GM19240 (cell line): Measurements from ENCODE around the gene NFASC.

Source experiments
- DNase-seq: peaks from one replicate; pipeline ENCODE4 v3.0.0; 2011; ENCODE audit warnings: low spot score; ENCODE audit not compliant: insufficient read length

Gene NFASC

DNA sequence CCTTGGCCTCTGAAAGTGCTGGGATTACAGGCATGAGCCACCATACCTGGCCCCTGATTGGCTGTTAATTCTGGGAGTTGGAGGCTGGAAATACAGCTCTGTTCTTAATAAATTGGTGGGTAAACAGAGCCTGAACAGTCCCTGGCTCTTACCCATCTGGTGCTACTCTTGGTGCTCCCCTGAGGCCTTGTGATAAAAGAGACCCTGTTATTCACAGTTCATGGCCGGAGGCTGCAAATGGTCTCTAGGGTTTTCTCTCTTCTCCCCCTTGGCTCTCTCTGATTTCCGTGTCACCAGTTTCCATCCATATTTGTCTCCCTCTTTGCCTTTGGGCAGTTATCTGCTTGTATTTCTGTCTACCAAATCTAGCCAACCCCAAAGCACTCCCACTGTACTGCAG is 17.2 kb downstream of the NFASC start:
- no peak for DNase-seq

DNA sequence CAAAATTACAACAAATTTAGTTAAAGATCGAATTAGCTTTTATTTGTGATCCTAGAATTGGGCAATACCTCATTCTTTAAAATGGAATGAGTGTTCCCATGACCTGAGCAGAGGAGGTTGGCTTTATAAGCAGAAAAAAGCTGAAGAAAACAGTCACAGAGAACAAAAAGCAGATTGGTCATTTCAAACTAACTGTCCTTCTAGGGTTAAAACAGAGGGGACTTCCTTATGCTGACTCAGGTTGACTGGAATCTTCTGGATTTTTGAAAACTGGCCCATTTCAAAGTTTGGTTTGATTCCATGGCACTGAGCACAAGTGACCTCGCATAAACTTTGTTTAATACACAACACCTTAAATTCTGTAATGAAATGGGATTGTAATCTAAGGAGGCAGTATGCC is 17.6 kb downstream of the NFASC start:
- no peak for DNase-seq

DNA sequence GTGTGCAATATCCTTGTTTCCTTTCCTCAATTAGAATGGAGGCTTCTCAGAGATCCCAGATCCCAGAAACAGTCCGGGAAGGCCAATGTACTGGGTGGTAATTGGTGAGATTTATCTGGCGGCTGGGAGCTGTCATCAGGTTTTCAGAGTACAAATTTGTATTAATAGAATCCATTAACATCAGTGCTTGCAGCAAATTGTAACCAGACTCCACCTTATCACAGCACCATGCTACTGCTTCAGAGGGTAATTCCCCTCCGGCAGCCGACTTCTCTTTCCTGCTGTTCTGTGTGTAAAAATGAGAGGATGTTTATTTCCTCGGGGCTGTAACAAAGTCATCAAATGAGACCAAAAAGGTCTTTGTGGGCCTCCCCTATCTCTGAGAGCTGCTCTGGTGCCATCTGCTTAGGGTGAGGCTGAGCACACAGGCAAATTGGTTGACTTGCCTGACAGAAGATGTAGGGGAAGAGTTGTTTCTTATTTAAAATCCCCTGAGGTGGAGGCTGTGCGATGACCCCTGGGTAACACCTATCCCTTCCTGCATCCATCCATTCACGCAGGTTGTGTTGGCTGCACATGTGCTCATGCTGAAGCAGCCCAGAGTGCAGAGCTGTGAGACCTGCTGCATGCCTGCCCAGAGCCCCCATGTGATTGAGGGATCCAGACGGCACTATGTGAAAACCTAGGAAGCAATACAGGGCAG is 19.2 kb downstream of the NFASC start:
- no peak for DNase-seq

DNA sequence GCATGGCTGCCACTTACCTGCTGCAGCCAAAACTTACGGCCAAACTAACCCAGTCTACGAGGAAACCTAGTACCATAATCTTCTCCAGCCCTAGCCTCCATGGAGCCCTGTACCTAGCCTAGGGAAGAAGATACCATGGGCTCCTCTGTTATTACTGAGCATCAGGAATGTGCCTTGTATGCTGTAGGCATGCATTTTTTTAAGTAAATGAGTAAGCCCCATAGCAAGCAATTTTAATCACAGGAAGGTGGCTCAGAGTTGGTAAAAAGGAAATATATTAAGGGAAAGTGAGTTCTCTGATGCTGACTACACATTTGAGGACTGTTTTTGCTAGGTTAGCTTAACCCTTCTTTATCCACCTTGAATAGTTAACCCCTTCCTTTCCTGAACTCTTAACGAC is 21.2 kb downstream of the NFASC start:
- DNase-seq: no peak

DNA sequence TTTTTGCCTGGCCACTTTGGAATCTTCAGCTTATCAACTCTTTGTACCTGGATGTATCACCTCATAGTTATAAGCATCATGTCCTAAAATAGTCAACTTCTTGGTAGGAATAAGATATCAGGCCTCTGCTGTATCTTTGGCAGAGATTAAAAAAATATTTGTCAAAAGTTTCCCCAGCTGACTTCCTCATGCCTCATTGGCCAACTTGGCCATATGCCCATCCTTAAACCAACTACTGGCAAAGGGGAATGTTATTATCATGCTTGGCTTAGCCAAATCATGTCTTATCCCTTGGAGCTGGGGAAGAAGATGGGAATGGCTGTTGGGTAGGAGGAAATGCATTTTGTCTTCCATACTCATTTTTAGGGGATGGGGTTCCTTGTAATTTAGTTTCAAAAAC is 23.4 kb downstream of the NFASC start:
- no peak for DNase-seq

DNA sequence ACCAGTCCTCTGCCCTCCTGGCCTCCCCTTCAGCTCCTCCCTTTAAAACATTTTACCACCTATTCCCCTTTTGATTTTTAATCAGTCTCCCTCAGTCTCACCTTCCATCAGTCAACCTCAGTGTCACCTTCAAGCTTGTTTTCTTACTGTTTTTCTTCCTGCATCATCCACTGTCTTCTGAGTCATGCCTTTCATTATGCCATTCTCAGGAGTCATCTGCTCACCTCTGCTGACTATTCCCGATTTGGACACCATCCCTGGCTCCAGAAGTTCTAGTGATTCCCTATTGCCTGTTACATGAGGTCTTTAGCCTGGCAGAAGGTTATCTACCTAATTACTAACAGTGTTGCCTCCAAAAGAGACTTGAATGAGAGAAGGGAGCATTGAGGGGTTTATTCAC is 23.9 kb downstream of the NFASC start:
- DNase-seq: no peak

DNA sequence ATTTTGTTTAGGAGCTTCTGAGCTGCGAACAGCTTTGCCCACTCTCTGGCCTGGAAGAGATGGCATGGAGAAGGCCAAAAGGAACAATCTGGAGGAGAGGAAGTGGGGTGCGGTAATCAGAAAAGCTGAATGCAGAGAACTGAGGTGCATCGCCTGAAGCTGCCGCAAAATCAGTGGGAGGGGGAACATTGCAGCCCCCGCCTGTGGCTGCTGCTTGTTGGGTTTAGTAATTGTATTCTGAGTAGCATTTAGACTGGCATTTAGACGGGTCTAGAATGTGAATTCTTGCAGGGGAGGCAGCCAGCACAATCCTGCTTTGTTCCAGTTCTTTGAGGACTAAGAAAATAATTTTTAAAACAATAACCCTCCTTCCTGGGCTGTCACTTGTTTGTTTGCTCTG is 25.4 kb downstream of the NFASC start:
- no peak for DNase-seq

DNA sequence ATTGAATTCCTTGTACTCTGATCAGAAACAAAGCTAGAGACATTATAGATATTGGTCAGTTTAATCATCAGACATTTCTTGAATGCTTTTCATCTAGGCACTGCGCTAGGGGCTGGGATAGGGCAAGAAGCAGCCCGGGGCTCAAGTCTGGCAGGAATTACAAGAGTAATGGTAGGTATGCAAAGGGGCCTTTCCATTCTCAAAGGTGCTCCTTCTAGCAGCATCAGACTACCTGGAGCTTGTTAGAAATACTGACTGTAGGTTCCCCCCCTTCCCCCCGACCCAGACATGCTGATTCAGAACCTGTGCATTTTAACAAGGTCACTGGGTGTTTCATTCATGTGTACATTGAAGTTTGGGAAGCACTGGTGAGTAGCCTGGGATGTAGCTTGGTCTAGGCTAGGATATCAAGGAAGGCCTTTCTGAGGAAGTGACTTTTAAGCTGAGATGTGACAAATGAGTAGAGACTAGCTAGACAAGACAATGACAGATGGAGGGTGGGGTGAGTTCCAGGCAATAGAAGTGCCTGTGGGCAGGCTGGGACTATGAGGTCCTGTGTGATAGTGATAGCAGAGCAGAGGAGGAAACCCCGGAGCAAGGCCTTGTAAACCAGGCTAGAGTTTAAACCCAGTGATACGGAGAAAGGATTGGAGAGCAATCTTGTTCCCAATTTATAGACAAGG is 26.3 kb downstream of the NFASC start:
- DNase-seq: no peak

DNA sequence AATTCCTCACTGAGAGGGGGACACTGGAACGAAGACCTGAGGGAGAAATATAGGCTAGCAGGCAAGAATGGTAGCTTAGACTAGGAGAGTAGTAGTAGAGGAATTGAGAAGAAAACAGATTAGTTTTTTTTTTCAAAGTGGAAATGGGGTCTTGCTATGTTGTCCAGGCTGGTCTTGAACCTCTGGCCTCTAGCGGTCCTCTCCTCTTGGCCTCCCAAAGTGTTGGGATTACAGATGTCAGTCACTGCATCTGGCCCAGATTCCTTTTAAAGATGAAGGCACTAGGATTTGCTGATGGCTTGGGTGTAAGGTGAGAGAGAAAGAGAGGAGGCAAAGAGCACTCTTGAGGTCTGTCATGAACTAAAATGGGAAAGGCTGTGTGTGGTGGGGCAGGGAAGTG is 30.1 kb downstream of the NFASC start:
- no peak for DNase-seq

DNA sequence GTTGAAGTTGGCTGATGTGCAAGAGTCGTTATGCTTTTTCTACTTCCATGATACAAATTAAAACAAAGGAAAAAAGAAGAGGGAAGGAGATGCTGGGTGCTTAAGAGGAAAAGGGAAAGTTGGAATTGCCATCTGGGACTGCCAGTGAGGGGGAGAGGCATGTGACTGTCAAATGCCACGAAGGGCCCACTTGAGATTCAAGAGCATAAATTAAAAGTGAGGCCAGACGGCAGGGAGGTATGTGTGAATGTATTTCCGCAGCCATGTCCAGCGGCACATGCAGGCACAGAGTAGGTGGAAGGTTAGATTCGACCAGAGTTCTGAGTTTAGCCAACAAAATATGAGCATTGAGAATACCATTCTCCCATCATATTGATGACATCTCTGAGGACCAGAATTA is 32.0 kb downstream of the NFASC start:
- DNase-seq: no peak

DNA sequence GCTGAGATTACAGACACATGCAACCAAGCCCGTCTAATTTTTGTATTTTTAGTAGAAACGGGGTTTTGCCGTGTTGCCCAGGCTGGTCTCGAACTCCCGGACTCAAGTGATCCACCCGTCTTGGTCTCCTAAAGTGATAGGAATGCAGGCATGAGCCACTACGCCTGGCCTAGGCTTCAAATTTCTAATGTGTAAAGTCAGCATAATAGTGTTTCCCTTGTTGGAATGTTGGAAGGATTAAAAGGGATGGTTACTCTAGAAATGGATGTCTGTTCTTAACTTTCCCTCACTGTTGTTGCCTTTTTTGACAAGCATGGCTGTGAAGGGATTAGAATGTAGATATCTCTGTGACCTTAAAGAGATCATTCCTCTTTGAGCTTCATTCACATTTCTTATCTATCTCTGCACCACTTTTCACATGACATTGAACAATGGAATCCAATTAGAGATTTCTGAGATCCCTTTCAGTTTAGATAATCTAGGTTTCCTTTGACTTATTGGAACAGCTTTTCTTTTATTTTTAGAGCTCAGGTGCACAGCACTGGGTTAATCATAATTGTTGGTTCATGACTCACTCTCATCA is 33.7 kb downstream of the NFASC start:
- no peak for DNase-seq

DNA sequence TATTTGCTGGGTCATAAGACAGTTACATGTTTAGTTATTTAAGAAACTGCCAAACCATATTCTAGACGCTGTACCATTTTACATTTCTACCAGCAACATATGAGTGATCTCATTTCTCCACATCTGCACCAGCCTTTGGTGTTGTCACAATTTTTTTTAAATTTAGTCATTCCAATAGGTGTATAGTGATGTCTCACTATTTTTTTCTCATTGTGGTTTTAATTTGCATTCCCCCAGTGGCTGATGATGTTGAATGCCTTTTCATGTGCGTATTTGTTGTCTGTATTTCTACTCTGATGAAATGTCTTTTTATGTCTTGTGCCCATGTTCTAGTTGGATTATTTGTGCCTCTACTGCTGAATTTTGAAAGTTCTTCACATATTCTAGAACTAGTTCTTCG is 38.4 kb downstream of the NFASC start:
- no peak for DNase-seq

DNA sequence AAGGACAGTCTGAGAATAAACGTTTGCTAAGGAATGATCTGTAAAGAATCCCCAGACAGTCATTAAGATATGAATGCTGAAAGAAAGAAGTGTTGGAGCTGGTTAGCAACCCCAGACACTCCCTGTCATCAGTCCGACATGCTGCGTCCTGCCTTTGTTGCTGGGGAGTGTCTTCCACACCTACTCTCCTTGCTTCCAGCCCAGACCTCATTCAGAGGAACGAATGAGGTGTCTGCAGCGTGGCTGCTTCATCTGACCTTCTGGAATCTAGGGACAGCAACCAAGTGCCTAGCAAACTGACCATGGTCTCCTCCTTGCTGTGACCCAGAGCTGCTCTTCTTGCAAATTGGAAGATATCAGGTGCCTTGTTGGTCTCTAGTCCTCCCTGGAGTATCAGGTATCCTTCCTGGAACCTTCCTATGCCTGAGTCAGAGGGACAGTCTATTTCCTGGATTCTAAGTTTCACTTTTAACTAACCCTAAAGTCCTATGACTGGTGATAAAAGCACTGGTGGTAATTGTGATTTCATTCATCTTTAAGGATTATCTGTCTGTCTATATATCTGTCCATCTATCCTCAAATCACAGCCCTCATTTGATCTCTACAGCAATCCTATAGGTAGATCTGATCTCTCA is 45.3 kb downstream of the NFASC start:
- no peak for DNase-seq

DNA sequence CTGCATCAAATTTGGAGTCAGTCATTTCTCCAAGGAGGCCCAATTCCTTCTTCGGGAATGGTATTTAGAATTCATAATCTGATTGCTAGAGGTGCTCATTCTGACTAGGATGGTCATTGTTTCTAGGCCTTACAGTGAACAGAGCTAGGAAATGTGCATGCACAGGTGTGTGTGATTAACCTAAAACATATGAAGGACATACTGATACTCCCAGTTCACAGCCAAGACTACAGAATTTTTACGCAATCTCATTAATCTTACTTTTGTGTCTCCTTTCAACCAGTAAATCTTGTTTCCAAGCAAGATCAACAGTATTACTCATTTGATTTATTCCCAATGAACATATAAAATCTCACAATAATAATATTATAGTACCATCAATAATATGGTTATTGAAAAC is 47.1 kb downstream of the NFASC start:
- DNase-seq: no peak

DNA sequence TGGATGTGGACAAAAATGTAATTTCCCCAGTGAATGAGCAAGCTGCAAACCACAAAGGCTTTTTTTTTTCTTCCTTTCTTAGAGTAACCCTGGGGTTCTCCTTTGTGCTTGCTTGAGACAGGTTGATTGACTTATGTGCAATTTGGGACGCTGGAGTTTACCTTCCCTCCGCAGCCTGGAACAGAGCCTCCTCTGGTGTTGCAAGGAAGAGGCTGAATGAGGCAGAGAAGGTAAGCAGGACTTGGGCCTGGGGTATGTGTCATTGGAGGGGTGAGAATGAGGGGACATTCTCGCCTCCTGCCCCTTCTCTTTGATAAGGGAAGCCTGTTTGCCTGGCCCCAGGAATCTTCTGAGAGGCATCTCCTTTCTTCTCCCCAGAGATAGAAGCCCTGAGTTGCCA is 49.8 kb downstream of the NFASC start:
- DNase-seq: no peak

DNA sequence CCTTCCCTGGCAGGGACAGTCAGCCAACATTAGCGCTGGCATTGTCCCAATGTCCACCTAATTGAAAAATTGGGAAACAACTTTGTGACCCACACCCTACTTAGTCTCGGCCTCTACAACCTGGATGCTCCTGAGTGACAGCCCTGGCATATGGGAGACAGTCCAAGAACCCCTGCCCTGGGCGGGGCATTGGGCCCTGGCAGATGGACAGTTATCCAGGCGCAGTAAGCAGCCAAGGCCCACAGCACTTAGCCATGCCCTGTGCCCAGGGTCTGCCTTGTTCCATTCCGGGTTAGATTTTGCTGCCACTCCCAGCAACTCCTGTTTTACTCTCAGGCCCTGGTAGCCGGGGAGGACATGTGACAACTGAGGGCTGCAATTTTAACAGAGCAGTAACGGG is 50.3 kb downstream of the NFASC start:
- no peak for DNase-seq

DNA sequence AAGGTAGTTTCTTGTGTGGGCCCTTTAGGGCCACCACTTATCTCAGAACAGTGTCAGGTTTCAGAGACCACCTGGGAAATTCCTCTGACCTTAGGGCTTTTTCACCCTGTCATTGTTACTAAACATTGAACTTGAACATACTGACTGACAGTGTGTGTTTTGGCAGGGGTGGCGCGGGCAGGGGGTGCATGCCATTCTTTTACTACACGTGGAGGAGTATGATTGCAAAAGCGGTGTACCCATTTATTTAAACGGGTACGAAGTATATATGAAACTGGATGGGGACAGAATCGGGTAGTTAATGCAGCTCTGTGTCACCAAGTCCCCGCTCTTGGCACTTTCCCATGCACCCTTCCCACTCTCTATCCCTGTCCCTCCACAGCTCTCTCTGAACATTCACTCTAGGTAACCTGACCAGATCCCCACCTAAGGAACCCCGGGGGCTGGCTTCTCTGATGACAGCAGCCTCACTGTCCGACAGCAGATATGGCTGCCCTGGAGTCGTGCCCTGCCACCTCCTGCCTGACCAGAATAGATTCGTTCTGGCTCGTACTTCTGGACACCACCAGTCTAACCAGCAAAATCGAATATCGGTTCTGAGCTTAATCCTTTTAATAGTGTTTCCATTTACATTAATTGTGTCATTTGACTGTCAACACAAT is 51.3 kb downstream of the NFASC start:
- no peak for DNase-seq

DNA sequence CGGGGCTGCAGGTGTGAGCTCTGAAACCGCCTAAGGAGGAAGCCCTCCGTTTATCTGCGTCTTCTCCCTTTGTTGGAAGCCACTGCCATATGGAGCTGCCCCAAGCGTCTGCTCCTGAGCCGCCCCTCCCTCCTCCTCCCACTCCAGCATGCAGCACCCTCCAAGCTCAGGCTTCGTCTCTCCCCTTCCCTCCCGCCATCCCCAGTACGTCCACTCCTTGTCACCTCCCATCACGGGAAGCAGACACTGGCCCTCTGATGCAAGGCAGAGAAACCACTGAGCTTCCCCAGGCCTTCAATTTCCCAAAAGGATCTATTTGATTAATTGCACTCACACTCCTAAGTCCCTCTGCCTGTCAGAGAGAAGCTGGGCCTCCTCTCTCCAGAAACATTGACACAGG is 52.5 kb downstream of the NFASC start:
- DNase-seq: no peak

DNA sequence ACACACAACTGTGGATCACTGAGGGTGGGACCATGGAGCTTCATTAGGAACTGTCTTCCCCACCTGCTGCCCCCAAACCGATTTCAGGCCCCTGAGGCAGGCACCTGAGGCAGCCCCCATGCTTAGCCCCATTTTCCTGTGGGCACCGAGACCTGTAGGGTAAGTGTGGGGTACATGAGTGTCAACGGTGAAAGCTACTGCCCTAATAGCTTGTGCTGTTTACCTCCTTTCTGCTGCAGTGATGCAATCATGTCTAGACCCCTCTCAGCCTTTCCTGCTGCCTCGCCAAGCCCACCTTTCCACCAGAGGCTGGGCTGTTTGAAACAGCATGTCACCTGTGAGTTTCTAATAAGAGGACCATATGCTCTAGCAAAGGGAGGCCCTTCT is 53.0 kb downstream of the NFASC start:
- DNase-seq: no peak

DNA sequence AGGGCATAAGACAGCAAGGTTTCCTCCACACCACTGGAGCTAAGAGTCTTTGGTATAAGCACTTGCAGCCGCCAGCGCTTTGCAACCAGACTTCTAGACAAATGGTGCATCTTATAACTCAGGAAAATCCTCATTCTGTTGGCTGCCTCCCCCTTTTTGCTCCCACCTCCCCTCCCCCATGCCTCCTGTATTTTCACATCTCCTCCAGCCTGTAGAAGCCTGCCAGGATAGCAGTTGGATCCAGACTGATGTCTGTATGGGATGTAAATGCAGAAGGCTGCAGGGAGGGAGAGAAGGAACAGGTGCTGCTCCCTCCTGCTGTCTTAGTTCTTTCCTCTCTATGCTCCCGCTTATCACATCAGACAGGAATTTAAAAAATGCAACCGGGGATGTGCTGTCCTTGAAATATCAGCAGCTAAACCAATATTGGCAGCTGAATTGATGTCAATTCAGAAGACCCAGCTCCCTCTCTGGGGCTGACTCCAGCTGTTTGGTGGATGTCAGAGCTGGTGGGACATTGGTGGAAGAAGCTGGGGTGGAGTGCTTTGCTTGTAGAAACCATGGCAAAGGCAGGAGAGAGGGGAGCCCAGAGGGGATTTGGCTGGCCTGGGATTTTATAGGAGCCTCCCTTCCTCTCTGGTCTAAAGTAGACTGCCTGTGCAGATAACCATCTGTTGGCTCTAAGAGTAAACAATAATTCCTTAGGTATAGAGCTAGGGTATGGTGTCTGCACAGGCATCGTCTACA is 53.5 kb downstream of the NFASC start:
- DNase-seq: no peak

DNA sequence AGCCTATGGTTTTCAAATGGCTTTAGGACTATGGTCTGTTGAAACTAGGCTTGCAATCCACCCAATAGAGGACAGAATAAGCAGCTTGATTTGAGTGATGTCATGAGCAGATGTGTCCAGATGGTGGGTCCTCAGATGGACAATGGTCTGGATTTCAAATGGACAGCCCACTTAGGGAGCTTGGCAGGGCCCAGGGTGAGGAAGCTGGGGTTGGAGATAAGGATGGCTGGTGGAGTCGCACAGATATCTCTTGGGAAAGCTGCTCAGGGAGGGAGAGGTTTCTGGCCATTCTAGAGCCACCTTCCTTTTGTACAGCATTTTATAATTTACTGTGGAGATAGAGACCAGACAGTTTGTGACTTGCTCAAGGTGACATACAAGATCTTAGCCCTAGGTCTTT is 55.0 kb downstream of the NFASC start:
- DNase-seq: no peak
